HL-60/S4 treated with phorbol 12-myristate 13-acetate at 8.2 ng/mL for 4 days and 3 days (cell line): ENCODE measurements around the gene MED9.
"Not testable (repeated sequence)": the region's sequence is repeated elsewhere in the genome, so short reads cannot be mapped to it uniquely, and the experiment has no call there.

Experiments
- in situ Hi-C: fragments of 300-500 bp; cut with MboI; formaldehyde crosslinking; loops from 2 replicates; pipeline ENCODE4 v1.15.0; 2022; ENCODE audit warnings: low sequenced_read_pairs

The MED9 gene

DNA sequence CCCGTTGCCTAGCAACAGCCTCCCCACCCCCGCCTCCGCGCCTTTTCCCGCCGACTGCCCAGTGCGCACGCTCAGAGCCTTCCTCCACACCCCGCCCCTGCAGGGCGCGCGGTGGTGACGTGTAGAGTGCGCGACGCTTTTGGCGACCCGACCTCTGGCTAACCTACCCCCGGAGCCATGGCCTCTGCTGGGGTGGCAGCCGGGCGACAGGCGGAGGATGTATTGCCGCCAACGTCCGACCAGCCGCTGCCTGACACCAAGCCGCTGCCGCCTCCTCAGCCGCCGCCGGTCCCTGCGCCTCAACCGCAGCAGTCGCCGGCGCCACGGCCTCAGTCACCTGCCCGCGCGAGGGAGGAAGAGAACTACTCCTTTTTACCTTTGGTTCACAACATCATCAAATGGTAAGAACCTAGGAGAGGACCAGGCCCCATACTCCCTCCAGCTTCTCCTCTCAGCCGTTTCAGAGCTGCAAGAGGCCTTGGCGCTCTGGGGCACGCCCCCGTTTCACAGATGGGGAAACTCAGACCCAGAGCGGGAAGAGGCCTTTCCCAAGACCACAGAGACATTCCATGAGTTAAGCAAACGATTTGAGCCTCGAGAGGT is at the start of gene MED9:
TSS of gene MED9 (plus strand) at position 136 of the 603 bp plus-strand sequence. CDS start at position 178, 42 bp downstream.
- in situ Hi-C loops: no loop called here

DNA sequence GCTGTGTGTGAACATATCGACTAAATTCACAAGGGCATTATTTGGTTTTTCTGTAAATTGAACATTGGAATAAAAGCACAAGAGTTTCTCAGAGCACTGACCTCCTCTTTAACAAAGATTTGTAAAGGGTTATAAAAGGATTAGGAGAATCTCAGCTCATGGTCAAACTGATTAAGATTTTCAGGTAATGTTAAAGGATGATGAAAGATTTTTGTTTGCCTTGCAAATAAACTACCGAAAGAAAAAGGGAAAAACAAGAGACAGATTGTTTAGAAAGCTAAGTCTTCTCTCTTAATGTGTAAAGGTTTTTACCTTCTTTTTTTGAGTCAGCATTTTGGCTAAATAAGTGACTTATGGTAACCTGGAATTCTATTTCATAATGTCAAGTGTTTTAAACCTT is 47.6 kb upstream of the MED9 start:
- in situ Hi-C loops: no loop called here

GRCh38 chr17:17430924-17431323 is 45.9 kb upstream of the MED9 start:
- in situ Hi-C loops: not testable (repeated sequence)

DNA sequence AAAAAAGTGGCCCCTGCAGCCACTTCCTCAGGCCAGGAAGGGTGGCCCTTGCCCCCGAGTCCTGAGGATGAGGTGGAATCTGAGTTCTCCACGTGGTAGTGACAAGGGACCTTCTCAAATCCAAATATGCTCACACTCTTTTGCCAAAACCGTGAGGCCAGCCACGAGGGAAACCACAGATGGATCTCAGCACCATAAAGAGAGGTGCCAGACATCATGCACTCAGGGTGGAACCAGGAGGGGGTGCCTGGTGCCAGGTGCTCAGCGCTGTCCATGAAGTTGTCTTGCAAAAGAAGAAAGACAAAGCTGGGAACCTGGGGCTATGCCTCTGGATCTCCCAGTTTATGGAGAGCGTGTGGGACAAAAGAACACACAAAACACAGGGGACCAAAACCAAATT is 45.2 kb upstream of the MED9 start:
- in situ Hi-C loops: no loop called here

GRCh38 chr17:17433000-17433703 is 43.6 kb upstream of the MED9 start:
- in situ Hi-C loops: no loop called here

DNA sequence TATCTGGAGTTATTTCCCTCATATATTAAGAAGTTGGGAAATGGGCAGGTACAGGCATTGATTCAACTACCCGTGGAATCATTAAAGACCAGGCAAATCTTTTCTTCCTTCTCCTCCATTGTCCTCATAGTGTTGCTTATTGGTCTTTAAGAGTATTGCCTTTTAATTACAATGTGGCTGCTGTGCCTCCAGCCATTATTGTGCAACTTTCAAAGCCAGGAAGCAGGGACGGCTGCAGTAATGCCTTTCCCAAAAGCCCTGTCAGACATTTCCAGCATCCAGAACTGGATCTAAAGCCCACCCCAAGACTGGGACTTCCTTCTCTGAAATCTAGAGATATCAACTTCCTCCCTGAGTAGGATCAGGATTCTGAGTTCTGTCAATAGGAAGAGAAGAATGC is 42.3 kb upstream of the MED9 start:
- in situ Hi-C loops: no loop called here

GRCh38 chr17:17435323-17435722 is 41.5 kb upstream of the MED9 start:
- in situ Hi-C loops: no loop called here

- in situ Hi-C loops: no loop called here
These were observed 39.3 kb upstream of the MED9 start for GRCh38 chr17:17437461-17437860.

DNA sequence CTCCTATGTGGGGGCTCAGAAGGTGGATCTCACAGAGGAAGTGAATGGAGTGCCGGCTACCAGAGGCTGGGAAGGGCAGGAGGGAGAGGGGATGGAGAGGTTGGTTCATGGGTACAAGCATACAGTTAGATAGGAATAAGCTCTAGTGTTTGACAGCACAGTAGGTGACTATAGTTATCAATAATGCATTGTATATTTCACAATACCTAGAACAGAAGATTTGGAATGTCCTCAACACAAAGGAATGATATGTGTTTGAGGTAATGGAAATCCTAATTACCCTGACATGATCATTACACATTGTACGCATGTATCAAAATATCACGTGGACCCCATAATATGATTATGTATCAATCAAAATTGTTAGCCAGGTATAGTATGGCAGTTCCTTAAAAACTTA is 38.9 kb upstream of the MED9 start:
- in situ Hi-C loops: no loop called here

DNA sequence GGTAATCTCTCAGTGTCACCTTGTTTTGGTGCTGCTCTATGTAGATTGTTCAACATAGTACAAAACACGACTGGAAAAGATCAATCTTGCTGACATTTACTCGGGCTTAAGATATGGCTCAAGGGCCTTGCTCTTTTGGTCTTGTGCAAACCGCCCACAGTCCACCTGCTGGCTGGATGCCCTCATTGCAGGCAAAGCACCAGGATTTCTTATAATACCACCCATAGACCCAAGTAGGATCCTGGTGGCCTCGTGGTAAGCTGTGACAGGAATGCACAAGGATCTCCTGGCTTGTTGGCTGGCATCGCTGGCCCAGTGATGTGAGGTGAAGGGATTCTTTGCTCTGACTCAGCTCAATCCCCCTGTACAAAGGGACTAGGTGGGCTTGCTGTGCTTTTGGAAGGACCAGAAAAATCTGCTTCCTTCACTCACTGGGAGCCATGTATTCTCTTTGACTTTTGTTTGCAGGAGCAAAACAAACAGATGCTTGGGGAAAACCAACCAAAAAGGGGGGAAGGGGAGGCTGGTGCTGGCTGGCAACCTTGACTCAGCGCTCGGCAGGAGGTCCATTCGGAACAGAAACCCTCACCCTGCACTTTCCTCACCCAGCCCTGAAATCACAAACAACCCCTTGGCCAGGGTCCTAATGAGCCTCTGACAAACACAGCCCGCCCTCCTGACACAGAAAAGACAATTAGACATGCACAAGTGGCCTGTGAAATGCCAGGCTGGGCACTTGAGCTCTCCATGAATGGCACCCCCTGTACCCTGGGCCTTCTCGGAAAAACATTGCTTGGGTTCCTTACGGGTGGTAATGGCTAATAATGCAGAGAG is 36.6 kb upstream of the MED9 start:
- in situ Hi-C loops: no loop called here

GRCh38 chr17:17440938-17441675 is 35.7 kb upstream of the MED9 start:
- in situ Hi-C loops: no loop called here

DNA sequence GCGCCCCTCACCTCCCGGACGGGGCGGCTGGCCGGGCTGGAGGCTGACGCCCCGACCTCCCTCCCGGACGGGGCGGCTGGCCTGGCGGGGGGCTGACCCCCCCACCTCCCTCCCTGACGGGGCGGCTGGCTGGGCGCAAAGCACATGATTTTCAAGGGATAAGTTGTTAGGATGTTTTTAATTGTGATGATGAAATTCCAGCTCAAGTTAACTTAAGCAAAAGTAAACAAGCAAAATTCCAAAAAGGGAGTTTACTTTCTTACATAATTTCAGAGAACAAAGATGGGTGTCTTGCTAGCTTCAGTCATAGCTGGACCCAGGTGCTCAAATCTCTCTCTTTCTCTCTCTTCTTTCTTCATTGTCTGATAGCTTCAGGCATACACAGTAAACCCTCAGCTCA is 33.6 kb upstream of the MED9 start:
- in situ Hi-C loops: no loop called here

DNA sequence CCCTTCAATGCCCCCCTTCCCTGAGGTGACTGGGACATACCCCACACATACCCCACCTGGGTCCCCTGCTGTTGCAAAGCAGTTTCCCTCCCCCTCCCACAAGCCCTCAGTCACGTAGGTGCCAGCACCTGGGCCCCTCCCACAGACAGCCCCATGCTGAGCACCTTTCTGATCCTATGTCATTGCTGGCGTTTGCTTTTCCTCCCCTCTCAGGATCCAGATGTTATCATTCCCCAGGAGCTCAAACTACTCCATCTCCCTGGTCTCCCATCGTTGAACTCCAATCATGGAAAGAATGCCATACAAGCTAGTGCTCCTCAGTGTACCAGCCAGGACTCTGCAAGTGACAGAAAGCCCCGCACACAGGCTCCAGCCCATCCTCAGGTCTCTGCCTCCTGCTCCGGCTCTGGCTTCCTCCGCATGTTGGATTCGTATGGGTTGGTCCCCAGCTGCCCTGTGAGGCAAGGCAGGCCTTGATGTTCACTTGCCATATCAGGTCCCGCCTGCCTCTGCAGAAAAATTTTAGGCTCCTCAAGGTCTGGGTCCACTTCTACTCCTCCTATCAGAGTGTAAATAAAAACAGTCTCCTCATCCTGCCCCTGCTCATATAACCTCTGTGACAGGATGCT is 31.4 kb upstream of the MED9 start:
- in situ Hi-C loops: no loop called here

DNA sequence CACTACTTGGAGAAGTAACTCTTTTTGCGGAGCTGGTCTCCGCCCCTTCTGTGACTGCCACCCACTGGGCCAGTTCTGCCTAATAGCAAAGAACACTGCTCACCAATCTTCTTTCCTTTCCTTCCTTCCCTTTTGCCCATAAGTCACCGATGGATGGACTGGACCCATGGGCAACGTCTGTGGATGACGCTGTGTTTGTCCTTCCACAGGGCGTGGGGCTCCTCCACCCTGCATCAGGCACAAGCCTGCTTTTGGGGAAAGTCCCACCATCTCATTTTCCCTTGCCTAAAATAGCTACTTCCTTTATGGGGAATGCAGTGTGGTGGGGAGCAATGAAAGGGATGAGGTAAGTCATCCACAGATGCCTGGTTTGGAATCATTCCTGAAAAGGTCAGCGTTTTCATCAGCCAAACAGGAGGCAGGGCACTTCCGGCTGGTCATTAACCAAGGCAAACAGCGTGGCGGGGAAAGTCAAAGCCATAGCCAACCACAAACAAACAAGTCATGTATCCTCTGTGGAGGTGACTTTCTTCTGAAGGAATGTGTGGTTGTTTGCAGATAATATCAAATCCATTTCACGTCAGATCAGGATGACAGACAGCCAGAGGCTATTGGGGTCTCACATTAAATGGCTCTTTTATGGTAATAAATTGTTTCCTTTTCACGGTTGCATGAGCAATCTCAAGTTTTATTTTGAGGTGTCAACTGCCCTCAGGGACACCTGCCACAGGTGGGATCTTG is 30.7 kb upstream of the MED9 start:
- in situ Hi-C loops: no loop called here

GRCh38 chr17:17446666-17447155 is 30.1 kb upstream of the MED9 start:
- in situ Hi-C loops: no loop called here

DNA sequence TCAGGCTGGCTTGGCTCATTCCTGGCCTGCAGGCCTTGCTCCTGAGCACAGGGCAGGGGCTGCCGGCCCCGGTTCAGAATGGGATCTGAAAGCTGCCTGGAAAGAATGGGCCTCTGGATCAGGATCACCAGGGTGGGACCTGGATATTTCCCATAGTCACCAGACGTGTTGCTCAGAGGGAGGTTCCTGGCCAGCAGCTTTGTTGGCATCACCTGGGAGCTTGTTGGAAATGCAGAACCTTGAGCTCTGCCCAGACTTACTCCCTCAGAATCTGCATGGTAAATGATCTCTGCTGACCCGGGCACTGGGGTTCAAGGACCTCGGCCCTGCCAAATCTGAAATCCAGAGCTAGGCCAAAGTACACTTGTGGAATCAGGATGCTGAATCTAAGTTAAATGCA is 29.5 kb upstream of the MED9 start:
- in situ Hi-C loops: no loop called here

DNA sequence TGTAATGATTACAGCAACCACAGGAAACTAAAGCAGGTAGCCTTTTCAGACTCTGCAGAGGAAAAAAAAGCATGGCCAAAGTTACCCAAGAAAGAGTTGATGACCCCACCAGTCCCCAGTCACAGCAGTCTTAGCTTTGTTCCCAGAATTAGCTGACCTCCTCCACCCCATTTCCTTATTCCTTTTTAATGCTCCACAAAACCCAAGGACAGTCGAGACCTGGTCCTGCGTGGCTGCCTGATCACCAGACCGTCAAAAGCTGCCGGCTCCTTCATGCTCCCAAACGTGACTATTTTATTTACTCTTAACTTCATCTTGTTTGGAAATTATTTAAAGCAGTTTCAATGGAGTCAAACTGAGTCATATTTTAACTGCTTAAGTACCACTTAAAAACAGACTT is 28.7 kb upstream of the MED9 start:
- in situ Hi-C loops: no loop called here

GRCh38 chr17:17448723-17449122 is 28.1 kb upstream of the MED9 start:
- in situ Hi-C loops: no loop called here

- in situ Hi-C loops: no loop called here
These were observed 23.7 kb upstream of the MED9 start for GRCh38 chr17:17453088-17453487.

DNA sequence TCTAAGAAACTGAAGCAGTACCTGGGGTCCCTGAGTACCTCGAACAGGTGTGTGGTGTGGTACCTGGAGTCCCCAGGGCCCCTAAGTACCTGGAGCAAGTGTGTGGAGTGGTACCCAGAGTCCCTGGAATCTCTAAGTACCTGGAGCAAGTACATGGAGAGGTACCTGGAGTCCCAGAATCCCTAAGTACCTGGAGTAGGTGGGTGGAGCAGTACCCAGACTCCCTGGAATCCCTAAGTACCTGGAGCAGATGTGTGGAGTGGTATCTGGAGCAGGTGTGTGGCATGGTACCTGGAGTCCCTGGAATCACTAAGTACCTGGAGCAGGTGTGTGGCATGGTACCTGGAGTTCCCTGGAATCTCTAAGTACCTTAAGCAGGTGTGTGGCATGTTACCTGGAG is 22.5 kb upstream of the MED9 start:
- in situ Hi-C loops: no loop called here
